IgD-negative memory B cell (primary cell): ENCODE measurements around the gene GRWD1. TPM values are rescaled to one million over a fixed set of nuclear protein-coding genes. Genes with fewer than 3 reads are reported as not detected.

Experiments
- H3K27ac Mint-ChIP-seq, 3 donors: one replicate each; pipeline ENCODE4 v1.8.0; 2020 to 2022; ENCODE audit warnings: mild to moderate bottlenecking in 3 of 3, mixed read lengths in 3 of 3, moderate library complexity in 1 of 3
- H3K27me3 Mint-ChIP-seq: one replicate; pipeline ENCODE4 v1.8.0; 2021; ENCODE audit warnings: mixed read lengths
- H3K36me3 Mint-ChIP-seq: one replicate; pipeline ENCODE4 v1.8.0; 2020; ENCODE audit warnings: mild to moderate bottlenecking, mixed read lengths
- H3K4me1 Mint-ChIP-seq, 3 donors: one replicate each; pipeline ENCODE4 v1.8.0; 2020 to 2022; ENCODE audit warnings: mixed read lengths in 3 of 3, mild to moderate bottlenecking in 1 of 3
- H3K4me3 Mint-ChIP-seq, 4 donors: one replicate each; pipeline ENCODE4 v1.8.0; 2020 to 2022; ENCODE audit warnings: mild to moderate bottlenecking in 4 of 4, mixed read lengths in 4 of 4, moderate library complexity in 3 of 4
- H3K9me3 Mint-ChIP-seq, 3 donors: one replicate each; pipeline ENCODE4 v1.8.0; 2020 to 2021; ENCODE audit warnings: mixed read lengths in 3 of 3, mild to moderate bottlenecking in 1 of 3
- polyA plus RNA-seq: library from polyadenylated mRNA; unstranded; fragments of 300-500 nt; fragmentation: Illumina TruSeq; gene quantifications from one replicate; pipeline ENCODE4 v1.2.3, GENCODE V29; 2021

Gene GRWD1
- 40.3 TPM for polyA plus RNA-seq

DNA sequence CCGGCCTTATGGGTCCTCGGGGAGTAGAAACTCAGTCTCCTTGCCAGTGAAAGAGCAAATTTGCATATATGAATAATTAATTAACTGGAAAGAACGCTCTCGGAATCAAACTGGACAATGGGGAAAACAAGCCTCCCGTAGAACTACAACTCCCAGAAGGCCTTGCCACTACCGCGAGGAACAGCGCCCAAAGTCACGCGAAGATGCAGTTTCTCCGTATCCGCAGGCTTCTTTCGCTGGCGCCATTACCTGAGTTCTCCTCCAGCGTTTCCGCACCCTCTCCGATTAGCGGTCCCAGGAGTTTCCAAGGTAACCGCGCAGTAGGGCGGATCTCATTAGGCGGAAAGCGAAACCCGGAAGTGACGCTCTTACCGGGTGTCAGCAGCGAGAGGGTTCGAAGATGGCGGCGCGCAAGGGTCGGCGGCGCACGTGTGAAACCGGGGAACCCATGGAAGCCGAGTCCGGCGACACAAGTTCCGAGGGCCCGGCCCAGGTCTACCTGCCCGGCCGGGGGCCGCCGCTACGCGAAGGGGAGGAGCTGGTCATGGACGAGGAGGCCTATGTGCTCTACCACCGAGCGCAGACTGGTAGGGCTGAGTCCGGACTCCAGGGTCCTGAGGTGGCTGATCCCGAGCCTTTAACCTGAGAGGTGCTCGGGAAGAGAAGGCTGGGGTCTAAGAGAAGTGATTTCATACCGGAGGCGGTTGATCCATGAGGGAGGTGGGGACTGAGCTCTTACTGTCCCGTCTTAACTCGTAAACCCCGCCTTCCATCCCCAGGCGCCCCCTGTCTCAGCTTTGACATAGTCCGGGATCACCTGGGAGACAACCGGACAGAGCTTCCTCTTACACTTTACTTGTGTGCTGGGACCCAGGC lies at the start of gene GRWD1:
GRWD1 (plus strand) TSS at position 378 of the 876 bp plus-strand sequence; CDS start at position 401, 23 bp downstream.
- Mint-ChIP-seq H3K27ac (peak within 1 kb of the TSS; percentile 78 to 100 (median 98)), H3K27me3 (peaks cover 12% of the 10 kb centered on the region), H3K36me3 (peaks cover 1% of the 10 kb centered on the region), H3K4me3 (peak within 1 kb of the TSS; percentile 94 to 100 (median 98)), H3K4me1 (peaks cover 17 to 24% (median 22%) of the 10 kb centered on the region in 3 donors), H3K9me3 (no peaks in the 10 kb centered on the region)

DNA sequence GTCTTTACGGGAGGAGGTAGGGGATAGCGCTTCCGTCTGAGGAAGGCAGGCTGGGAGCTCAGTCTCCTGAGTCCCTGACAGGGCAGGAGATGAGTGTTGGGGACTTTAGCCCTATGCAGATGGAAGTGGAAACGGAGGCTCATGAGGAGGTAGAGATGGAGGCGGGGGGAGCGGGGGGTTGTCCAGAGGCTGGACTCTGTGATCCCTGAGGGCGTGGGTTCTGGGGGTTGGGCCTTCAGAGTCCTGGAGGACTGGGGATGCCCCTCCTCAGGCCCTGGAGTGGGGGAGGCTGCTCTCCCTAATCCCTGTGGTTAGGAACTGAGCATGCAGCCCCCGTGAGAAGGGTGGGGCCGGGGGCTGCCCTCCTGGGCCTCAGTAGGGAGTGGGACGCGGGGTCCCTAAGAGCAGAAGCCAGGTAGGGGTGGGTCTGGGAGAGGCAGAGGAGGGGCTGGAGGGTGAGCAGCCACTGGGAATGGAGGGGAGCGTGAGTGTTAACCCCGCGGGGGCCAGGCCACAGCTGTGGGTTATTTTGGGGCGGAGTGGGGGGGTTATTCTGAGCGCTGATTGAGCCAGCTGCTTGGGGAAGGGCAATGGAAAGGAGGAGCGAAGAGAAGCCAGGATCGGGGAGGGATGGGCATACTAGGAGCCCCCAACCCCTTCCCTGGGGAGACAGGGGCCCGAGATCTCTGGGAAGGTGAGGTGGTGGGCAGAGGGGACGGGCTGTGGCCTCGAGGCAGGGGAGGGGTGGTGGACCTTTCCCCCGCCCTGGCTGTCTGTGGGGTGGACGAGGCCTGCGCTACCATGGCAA lies 49.6 kb upstream of the GRWD1 start:
- peaks cover 33% of the 10 kb centered on the region for H3K27me3 Mint-ChIP-seq
- no peaks in the 10 kb centered on the region for H3K36me3 Mint-ChIP-seq
- peaks cover 6 to 20% (median 16%) of the 10 kb centered on the region in 3 donors for H3K4me1 Mint-ChIP-seq

DNA sequence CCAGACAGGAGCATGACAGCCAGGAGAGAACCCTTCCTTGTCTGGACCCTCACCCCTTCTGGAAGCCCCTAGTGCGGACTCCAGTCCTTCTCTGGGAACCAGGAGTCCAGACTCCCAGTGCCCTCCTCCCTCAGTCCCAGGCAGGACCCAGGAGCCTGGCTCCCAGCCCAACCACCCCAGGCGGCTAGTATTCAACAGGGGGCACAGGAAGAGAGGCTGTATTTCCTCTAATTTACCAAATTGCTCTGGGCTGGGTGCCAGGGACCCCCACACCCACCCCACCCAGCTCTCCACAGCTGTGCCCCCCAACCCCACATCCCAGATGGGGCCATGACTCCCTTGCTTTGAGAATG lies 49.0 kb upstream of the GRWD1 start:
- Mint-ChIP-seq H3K4me3 (no peak overlapping the region), H3K4me1 (peaks cover 8 to 21% (median 16%) of the 10 kb centered on the region in 3 donors), H3K9me3 (peaks cover 0 to 4% (median 0%) of the 10 kb centered on the region in 3 donors), H3K27me3 (peaks cover 33% of the 10 kb centered on the region), H3K36me3 (no peaks in the 10 kb centered on the region), H3K27ac (no peak overlapping the region)

More for the DNA sequence above, 49.6 kb upstream of the GRWD1 start:
- no peak overlapping the region for H3K27ac Mint-ChIP-seq
- peaks cover 0 to 4% (median 0%) of the 10 kb centered on the region in 3 donors for H3K9me3 Mint-ChIP-seq
- peak overlapping the region in 3 of 4 donors; percentile 2 to 83 (median 64) for H3K4me3 Mint-ChIP-seq

DNA sequence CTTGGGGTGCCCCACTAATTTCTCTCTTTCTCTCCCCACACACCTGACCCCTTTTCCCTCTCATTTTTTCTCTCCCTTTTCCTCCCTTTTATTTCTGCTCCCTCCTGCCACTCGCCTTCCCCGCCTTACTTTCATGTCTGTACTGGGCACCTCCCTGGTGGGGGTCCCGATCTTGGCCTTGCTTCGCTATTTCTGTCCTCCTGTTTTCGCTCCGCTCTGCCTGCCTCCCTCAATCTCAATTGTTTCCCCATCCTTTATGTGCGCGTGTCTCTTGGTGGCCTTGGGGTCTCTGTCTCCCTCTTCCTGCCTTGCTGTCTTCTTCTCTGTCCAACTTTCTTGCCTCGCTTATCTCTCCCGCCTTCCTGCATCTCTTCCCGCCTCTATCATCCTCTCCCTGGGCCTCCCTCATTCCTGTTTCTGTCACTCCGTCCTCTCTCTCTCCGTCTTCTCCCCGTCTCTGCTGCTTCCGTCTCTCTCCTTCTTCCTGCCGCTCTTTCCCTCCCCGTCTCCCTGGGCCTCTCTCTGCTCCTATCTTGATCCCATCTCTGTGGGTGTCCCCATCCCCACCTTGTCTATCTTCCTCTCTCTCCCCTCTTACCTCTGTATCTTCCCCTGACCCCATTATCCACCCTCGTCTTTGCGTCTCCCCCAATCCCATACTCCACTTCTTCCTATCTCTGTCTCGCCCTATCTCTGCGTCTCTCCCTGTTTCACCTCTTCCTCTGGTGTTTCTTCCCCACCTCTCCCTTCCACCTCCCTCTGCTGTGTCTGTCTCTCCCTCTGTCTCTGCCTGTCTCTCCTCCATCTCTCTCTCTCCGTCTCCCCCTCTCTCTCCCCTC lies 48.3 kb upstream of the GRWD1 start:
- Mint-ChIP-seq H3K27ac (peak overlapping the region in 2 of 3 donors; percentile 60 to 63), H3K4me1 (peaks cover 8 to 23% (median 18%) of the 10 kb centered on the region in 3 donors), H3K27me3 (peaks cover 33% of the 10 kb centered on the region), H3K4me3 (peak overlapping the region; percentile 78 to 91 (median 83)), H3K36me3 (no peaks in the 10 kb centered on the region), H3K9me3 (peaks cover 0 to 4% (median 2%) of the 10 kb centered on the region in 3 donors)

DNA sequence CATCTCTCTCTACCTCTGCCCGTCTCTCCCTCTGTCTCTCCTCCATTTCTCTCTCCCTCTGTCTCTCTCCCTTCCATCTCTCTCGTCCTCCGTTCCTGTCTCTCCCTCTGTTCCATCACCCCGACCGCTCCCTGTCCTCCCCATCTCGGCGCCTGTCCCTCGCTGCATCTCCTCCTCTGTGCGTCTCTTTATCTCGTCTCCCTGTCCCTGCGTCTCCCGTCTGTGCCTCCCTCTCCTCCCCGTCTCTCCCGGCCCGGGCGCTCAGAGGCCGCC lies 47.7 kb upstream of the GRWD1 start:
- H3K9me3 Mint-ChIP-seq: peaks cover 0 to 4% (median 2%) of the 10 kb centered on the region in 3 donors
- H3K4me1 Mint-ChIP-seq: peaks cover 8 to 23% (median 18%) of the 10 kb centered on the region in 3 donors

DNA sequence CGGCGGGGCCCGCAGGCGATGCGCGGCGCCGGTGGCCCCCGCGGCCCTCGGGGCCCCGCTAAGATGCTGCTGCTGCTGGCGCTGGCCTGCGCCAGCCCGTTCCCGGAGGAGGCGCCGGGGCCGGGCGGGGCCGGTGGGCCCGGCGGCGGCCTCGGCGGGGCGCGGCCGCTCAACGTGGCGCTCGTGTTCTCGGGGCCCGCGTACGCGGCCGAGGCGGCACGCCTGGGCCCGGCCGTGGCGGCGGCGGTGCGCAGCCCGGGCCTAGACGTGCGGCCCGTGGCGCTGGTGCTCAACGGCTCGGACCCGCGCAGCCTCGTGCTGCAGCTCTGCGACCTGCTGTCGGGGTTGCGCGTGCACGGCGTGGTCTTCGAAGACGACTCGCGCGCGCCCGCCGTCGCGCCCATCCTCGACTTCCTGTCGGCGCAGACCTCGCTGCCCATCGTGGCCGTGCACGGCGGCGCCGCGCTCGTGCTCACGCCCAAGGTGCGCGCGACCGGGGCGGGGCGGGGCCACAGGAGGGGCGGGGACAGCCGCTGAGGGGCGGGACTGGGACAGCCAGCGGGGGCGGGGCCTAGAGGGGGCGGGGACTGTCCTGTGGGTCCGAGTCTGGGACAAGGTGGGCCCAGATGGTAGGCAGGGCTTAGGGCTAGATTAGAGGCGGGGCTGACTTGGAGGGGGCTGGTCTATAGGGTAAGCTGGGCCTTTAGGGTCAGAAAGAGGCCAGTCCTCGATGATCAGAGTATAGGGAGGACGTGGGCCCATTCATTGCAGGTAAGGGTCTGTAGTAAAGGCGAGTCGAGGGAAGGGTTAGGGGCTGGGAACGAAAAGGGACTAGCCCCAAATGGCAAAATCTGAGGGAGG lies 47.2 kb upstream of the GRWD1 start:
- Mint-ChIP-seq H3K27ac (peak overlapping the region in 2 of 3 donors; percentile 11 to 64), H3K27me3 (peaks cover 32% of the 10 kb centered on the region), H3K36me3 (no peaks in the 10 kb centered on the region), H3K4me3 (peak overlapping the region; percentile 65 to 88 (median 81)), H3K9me3 (peaks cover 0 to 4% (median 2%) of the 10 kb centered on the region in 3 donors), H3K4me1 (peaks cover 8 to 26% (median 21%) of the 10 kb centered on the region in 3 donors)

More for the DNA sequence above, 47.7 kb upstream of the GRWD1 start:
- Mint-ChIP-seq H3K27ac (peak overlapping the region; percentile 11 to 63 (median 60)), H3K27me3 (peaks cover 32% of the 10 kb centered on the region), H3K4me3 (peak overlapping the region; percentile 78 to 91 (median 83)), H3K36me3 (no peaks in the 10 kb centered on the region)

DNA sequence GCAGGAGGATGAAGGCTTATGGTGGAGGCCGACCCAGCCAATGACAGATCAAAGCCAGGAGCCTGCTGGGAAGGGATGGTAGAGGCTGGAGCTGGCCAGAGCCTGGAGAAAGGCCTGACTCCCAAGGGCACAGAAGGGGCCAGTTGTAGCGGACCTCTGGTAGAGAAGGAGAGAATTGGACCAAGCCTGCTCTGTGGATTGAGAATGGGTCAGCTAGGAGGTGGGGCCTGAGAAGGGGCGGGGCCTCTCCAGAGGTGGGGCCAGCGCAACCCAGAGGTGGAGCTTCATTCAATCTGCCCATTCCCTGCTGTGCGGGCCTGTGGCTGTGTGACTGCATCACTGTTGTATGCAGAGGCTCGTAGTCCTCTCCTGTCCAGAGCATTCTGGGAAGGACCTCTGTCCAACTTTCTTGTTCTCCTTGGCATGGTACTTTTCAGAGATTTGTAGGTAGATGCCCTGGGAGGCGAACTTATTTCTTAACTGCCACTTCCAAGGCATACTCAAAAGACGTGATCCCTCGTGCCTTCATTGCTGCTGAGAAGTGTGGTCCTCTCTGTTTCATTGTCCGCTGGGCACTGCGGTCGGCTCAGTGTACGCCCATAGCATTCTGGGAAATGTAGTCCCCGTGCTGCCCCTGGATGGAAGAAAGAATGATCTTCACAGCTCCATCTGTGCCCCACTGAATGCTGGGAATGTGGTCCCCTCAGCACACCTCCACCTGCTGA lies 45.6 kb upstream of the GRWD1 start:
- peaks cover 8 to 21% (median 17%) of the 10 kb centered on the region in 3 donors for H3K4me1 Mint-ChIP-seq
- H3K27me3 Mint-ChIP-seq: peaks cover 24% of the 10 kb centered on the region
- H3K36me3 Mint-ChIP-seq: no peaks in the 10 kb centered on the region
- peak overlapping the region in 3 of 4 donors; percentile 9 to 88 (median 75) for H3K4me3 Mint-ChIP-seq
- H3K27ac Mint-ChIP-seq: peak overlapping the region in 2 of 3 donors; percentile 4 to 64
- H3K9me3 Mint-ChIP-seq: peaks cover 0 to 4% (median 2%) of the 10 kb centered on the region in 3 donors

DNA sequence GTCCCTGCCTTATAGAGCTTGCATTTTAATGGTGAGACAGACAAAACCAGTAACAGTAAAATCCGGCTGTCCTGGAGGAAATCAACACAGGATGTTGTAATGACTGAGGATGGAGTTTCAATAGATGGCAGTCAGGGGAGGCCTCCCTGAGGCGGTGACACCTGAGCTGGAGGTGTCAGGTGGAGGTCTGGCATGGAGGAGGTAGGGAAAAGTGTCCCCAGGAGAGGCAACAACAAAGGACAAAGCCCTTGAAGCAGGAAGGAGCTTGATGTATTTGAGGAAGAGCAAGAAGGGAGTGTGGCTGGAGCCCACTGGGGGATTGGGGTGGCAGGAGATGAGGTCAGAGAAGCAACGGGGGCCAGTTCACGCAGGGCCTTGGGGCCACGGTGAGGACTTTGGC lies 44.5 kb upstream of the GRWD1 start:
- Mint-ChIP-seq H3K4me1 (peaks cover 8 to 21% (median 17%) of the 10 kb centered on the region in 3 donors), H3K36me3 (peaks cover 4% of the 10 kb centered on the region), H3K27me3 (peaks cover 16% of the 10 kb centered on the region), H3K27ac (peak overlapping the region in 1 of 3 donors; percentile 25), H3K9me3 (peaks cover 3 to 4% (median 4%) of the 10 kb centered on the region in 3 donors), H3K4me3 (peak overlapping the region in 1 of 4 donors; percentile 13)

DNA sequence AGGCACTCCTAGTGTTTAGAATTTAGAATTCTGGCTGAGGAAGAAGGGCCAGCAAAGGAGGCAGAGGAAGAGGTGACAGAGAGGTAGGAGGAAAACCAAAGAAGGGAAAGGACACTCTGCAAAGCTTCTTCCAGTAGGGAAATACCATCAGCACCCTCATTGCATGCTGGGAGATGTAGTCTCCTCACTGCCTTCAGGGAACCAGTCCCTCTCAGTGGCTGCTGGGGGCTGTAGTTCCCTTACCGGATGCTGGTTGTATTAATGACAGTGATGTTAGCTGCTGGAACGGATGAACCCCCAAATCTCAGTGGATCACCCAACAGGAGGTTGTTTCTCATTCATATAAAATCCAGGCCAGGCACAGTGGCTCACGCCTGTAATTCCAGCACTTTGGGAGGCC lies 42.2 kb upstream of the GRWD1 start:
- Mint-ChIP-seq H3K9me3 (peaks cover 3 to 6% (median 4%) of the 10 kb centered on the region in 3 donors), H3K27ac (no peak overlapping the region), H3K27me3 (peaks cover 14% of the 10 kb centered on the region), H3K36me3 (peaks cover 4% of the 10 kb centered on the region), H3K4me1 (peaks cover 8 to 14% (median 14%) of the 10 kb centered on the region in 3 donors), H3K4me3 (no peak overlapping the region)

DNA sequence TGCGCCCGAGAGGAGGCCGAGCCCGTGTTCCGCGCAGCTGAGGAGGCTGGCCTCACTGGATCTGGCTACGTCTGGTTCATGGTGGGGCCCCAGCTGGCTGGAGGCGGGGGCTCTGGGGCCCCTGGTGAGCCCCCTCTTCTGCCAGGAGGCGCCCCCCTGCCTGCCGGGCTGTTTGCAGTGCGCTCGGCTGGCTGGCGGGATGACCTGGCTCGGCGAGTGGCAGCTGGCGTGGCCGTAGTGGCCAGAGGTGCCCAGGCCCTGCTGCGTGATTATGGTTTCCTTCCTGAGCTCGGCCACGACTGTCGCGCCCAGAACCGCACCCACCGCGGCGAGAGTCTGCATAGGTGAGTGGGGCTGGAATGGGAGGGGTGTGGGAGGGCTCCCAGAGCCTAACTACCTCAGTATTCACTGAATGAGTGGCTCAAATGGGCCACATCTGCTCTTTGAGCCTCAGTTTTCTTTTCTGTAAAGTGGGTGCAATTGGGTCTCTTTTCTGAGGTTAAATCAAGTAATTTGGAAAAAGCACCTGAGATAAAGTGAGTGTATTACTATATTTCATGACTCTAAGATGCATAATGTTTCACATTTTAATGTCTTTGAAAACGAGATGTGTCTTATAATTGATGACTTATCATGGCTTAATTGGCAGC lies 40.6 kb upstream of the GRWD1 start:
- no peak overlapping the region for H3K27ac Mint-ChIP-seq
- H3K4me3 Mint-ChIP-seq: no peak overlapping the region
- H3K27me3 Mint-ChIP-seq: peaks cover 17% of the 10 kb centered on the region
- peaks cover 4% of the 10 kb centered on the region for H3K36me3 Mint-ChIP-seq
- H3K9me3 Mint-ChIP-seq: peaks cover 2 to 6% (median 4%) of the 10 kb centered on the region in 3 donors
- peaks cover 8 to 11% (median 9%) of the 10 kb centered on the region in 3 donors for H3K4me1 Mint-ChIP-seq

DNA sequence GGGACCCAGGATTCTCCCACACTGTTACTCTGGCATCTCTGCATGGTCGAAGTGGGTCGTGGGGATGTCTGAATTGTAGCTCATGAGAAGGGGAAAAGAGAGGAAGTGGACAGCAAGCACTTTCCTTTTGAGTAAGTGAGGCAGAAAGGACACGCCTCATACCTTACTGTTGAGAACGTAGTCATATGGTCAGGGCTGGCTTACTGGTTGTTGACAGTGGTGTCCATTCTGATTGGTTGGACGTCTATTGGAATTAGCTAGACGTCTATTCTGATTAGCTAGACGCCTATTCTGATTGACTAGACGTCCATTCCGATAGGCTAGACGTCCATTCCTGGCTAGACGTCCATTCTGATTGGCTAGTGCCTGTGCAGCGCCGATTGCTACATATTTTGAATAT lies 39.9 kb upstream of the GRWD1 start:
- peak overlapping the region in 1 of 3 donors; percentile 78 for H3K27ac Mint-ChIP-seq
- peaks cover 2 to 6% (median 4%) of the 10 kb centered on the region in 3 donors for H3K9me3 Mint-ChIP-seq
- H3K4me3 Mint-ChIP-seq: no peak overlapping the region
- H3K36me3 Mint-ChIP-seq: peaks cover 4% of the 10 kb centered on the region
- H3K27me3 Mint-ChIP-seq: peaks cover 21% of the 10 kb centered on the region
- H3K4me1 Mint-ChIP-seq: peaks cover 4 to 11% (median 7%) of the 10 kb centered on the region in 3 donors

DNA sequence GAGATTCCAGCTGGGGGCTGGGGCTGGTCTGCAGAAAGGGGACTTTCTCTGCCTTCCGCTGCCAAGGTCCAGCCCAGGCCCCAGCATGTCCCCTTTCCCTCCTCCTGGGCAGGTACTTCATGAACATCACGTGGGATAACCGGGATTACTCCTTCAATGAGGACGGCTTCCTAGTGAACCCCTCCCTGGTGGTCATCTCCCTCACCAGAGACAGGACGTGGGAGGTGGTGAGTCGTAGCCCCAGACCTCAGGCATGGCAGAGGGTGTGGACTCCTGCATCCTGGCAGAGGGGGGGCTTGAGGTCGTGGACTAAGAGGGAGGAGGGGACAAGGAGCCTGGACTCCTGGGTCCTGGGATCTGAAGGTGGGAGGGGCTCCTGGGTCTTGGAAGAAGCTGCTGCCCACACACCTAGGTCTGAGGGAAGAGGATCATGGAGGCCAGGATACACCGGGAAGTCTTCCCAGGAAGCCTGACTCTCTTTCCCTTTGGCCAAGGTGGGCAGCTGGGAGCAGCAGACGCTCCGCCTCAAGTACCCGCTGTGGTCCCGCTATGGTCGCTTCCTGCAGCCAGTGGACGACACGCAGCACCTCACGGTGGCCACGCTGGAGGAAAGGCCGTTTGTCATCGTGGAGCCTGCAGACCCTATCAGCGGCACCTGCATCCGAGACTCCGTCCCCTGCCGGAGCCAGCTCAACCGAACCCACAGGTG lies 31.8 kb upstream of the GRWD1 start:
- H3K27me3 Mint-ChIP-seq: peaks cover 30% of the 10 kb centered on the region
- H3K9me3 Mint-ChIP-seq: no peaks in the 10 kb centered on the region
- peak overlapping the region in 1 of 3 donors; percentile 42 for H3K27ac Mint-ChIP-seq
- H3K4me3 Mint-ChIP-seq: peak overlapping the region in 3 of 4 donors; percentile 63 to 83 (median 71)
- peaks cover 2 to 13% (median 6%) of the 10 kb centered on the region in 3 donors for H3K4me1 Mint-ChIP-seq
- H3K36me3 Mint-ChIP-seq: no peaks in the 10 kb centered on the region
